ENCODE data around the gene PTCRA.

GRCh38 chr6:42871711-42872110 lies 44.1 kb upstream of the PTCRA start:
- TF ChIP-seq CTCF (IDR thresholded peaks at IDR 0.05; ENCODE audit: low read length), result no peak
- TF ChIP-seq EZH2 (IDR thresholded peaks at IDR 0.05; ENCODE audit: borderline replicate concordance, low read length), result no peak

All from OCI-LY1 (cell line).